Activated T-cell treated with anti-CD3 and anti-CD28 coated beads for 24 hours (primary cell): Measurements from ENCODE around the gene AZIN2.
"Not testable (repeated sequence)": the region's sequence is repeated elsewhere in the genome, so short reads cannot be mapped to it uniquely, and the experiment has no call there.

ENCODE experiments used
- DNase-seq: peaks from one replicate; pipeline ENCODE4 v3.0.0-alpha.2; 2020; ENCODE audit warnings: low read depth

The AZIN2 gene

GRCh38 chr1:33057095-33057494, 23.9 kb upstream of the AZIN2 start:
- DNase-seq: no peak

GRCh38 chr1:33060579-33061083, 20.3 kb upstream of the AZIN2 start:
- no peak for DNase-seq

GRCh38 chr1:33061834-33062233, 19.1 kb upstream of the AZIN2 start:
- no peak for DNase-seq

- not testable (repeated sequence) for DNase-seq
These were observed 16.7 kb upstream of the AZIN2 start for GRCh38 chr1:33064284-33064683.

- no peak for DNase-seq
These were observed 15.7 kb upstream of the AZIN2 start for GRCh38 chr1:33065301-33065700.

GRCh38 chr1:33066477-33066876, 14.5 kb upstream of the AZIN2 start:
- DNase-seq: not testable (repeated sequence)

GRCh38 chr1:33068108-33068507, 12.8 kb upstream of the AZIN2 start:
- not testable (repeated sequence) for DNase-seq

GRCh38 chr1:33070628-33071027, 10.3 kb upstream of the AZIN2 start:
- DNase-seq: no peak

GRCh38 chr1:33072707-33073106, 8.2 kb upstream of the AZIN2 start:
- DNase-seq: no peak

GRCh38 chr1:33074193-33074945, 6.6 kb upstream of the AZIN2 start:
- DNase-seq: no peak

GRCh38 chr1:33078030-33078591, 2.8 kb upstream of the AZIN2 start:
- no peak for DNase-seq

- no peak for DNase-seq
These were observed 580 bp upstream of the AZIN2 start for GRCh38 chr1:33080373-33080772.

GRCh38 chr1:33081554-33082305, 777 bp downstream of the AZIN2 start:
- DNase-seq: no peak

GRCh38 chr1:33082575-33083108, 1.7 kb downstream of the AZIN2 start:
- no peak for DNase-seq

GRCh38 chr1:33085332-33085731, 4.4 kb downstream of the AZIN2 start:
- no peak for DNase-seq

- no peak for DNase-seq
These were observed 5.5 kb downstream of the AZIN2 start for GRCh38 chr1:33086384-33086850.

- DNase-seq: no peak
These were observed 6.7 kb downstream of the AZIN2 start for GRCh38 chr1:33087677-33088076.

GRCh38 chr1:33088119-33088906, 7.4 kb downstream of the AZIN2 start:
- DNase-seq: no peak

- DNase-seq: no peak
These were observed 8.5 kb downstream of the AZIN2 start for GRCh38 chr1:33089457-33089856.

GRCh38 chr1:33092438-33092837, 11.5 kb downstream of the AZIN2 start:
- no peak for DNase-seq

- no peak for DNase-seq
These were observed 12.1 kb downstream of the AZIN2 start for GRCh38 chr1:33093004-33093403.

GRCh38 chr1:33094486-33094885, 13.5 kb downstream of the AZIN2 start:
- no peak for DNase-seq
